GM12801 (cell line): ENCODE data around the gene RASSF1.

ENCODE experiments used
- CTCF ChIP-seq: IDR thresholded peaks from one replicate; pipeline ENCODE4 v1.5.1; 2011; ENCODE audit warnings: control low read depth; ENCODE audit not compliant: insufficient read length; ENCODE audit errors: extremely low read depth

RASSF1 gene

DNA sequence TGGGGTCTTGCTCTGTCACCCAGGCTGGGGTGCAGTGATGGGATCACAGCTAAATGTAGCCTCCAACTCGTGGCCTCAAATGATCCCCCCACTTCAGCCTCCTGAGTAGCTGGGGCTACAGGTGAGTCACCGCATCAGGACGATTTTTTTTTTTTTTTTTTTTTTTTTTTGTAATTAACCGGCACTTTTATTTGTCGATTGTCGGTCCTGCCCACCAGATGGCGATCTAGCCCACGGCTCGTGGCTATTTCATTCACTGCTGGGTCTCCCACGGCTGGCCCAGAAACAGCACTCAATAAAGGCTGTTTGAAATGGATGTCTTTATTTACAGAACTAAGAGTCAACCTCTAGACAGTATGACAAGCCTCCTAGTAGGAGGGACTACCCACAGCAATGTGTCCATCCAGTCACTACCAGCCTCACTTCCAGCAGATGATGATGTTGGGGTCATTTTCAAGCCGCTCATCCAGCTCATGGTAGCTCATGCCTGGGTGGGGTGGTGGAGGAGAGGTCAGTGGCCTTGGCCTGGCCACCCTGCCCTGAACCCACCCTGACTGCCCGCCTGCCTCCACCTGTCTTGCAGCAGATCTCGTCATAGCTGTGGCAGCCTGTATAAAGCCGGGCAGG lies 6.7 kb upstream of the RASSF1 start:
- TF ChIP-seq CTCF: no peak

- no peak for TF ChIP-seq CTCF
These were observed 5.1 kb upstream of the RASSF1 start, which contains the start of gene ZMYND10 for GRCh38 chr3:50345586-50346234. Gene ZMYND10, minus strand, starts transcription at chr3:50345732. Its CDS starts 153 bp downstream, at chr3:50345579.

GRCh38 chr3:50345008-50345407 lies 4.4 kb upstream of the RASSF1 start:
- TF ChIP-seq CTCF: no peak

DNA sequence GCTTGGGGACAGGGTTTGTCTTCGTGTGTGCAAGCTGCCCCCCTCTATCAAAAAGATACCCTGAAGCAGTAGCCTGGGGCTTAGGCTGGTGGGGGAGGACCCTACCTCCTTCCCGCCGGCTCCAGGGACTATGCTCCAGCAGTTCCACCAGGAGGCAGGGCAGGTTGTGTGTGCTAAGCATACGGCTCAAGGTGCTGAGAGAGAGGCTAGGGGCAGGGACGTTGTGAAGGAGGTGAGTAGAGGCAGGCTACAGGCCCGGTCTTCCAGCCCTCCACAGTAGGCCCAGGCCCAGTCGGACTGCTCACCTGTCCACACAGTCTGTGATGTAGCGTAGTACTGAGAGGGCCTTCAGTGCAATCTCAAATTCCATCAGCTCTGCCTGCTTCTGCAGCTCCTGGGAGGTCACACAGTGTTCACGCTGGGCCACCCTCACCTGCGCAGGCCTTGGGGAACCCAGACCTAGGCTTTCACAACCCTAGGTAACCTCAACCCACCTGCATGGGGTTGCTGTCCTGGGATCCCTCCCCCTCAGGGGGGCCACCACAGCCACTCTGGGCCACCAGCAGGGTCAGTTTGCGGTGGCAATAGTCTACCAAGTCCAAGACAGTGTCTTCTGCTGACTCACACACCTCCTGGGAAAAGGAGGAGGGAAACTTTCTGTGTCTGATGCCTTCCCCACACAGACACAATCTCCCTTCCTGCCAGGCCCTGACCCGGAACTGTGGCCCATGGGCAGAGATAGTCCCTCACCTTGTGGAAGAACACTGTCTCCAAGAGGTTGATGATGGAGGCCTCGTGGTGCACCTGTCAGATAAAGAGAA lies 2.4 kb upstream of the RASSF1 start:
- TF ChIP-seq CTCF: no peak

DNA sequence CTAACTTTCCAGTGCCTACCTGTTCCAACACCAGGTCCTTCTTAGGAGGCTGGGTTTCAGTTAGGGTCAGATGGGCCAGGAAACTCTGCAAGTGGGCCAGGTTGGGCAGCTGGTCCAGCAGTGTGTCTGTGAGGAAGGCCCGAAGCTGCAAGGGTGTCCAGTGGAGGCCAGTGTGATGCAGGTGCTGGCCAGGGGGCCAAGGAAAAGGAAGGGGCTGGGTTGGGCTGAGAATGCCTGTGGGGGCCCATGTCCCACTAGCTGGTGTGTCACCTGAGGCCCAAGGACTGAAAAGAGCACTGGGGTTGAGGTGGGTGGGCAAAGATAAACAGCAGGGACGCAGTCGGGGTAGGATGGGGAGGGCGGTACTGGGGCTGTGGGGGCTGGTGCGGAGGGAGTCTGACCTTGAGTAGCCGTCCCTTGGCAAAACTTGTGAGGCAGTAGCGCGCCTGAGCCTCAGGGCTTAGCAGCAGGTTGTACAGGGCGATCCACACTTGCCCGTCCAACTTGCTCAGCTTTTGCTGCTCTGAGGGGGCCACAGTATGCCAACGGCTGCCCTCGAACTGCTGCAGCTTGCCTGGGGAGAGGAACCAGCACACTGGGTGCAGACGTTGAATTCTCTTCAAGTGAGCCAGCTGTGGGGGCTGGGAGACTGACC lies 1.5 kb upstream of the RASSF1 start:
- TF ChIP-seq CTCF: no peak

DNA sequence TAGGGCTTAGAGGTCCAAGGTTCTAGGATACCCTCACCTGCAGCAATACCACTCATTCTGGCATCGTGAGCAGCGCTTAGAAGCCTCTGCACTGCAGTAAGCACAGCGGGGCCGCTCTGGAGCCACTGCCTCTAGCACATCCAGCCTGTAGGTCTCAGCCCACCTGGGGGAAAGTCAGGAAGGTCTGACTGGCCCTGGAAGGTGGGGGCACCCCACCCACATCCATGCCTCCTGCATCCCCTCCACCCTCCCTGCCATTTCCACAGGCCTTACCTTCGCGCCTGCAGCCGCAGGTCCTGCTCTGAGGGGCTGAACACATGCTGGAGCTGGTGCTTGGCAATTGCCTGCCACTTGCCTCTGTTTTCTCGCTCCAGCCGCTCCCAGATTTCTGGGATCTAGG lies 901 bp upstream of the RASSF1 start:
- TF ChIP-seq CTCF: no peak

GRCh38 chr3:50340147-50340447 lies 539 bp downstream of the RASSF1 start:
- no peak for TF ChIP-seq CTCF
